ENCODE measurements around the gene GAN. TPM values are rescaled to one million over a fixed set of nuclear protein-coding genes. Genes with fewer than 3 reads are reported as not detected.

GAN gene
- total RNA-seq, 6 experiments from 2014 or later, result 5.6 to 8.6 (median 6.2) TPM

GRCh38 chr16:81378049-81378448, 63.3 kb downstream of the GAN start:
- DNase-seq, result no peak
- Mint-ChIP-seq H3K27me3 (ENCODE audit: insufficient read depth) (no peaks in the 10 kb centered on the region), H3K36me3 (ENCODE audit: low read depth) (0 out of 2 replicates have a peak, but pooled peaks cover 9% of the 10 kb centered on the region), H3K9me3 (no peaks in the 10 kb centered on the region), H3K4me3 (no peak overlapping the region), H3K27ac (no peak overlapping the region), H3K4me1 (ENCODE audit: low read depth) (no peaks in the 10 kb centered on the region)
- TF ChIP-seq CTCF (IDR thresholded peaks at IDR 0.05), result no peak

GRCh38 chr16:81380932-81381331, 66.2 kb downstream of the GAN start:
- H3K4me3 Mint-ChIP-seq, result no peak overlapping the region
- TF ChIP-seq CTCF (IDR thresholded peaks at IDR 0.05), result no peak
- no peaks in the 10 kb centered on the region for H3K27me3 Mint-ChIP-seq (ENCODE audit: insufficient read depth)

GRCh38 chr16:81384006-81384405, 69.2 kb downstream of the GAN start:
- Mint-ChIP-seq H3K4me1 (ENCODE audit: low read depth) (no peaks in the 10 kb centered on the region), H3K4me3 (no peak overlapping the region), H3K9me3 (no peaks in the 10 kb centered on the region), H3K27ac (no peak overlapping the region), H3K27me3 (ENCODE audit: insufficient read depth) (no peaks in the 10 kb centered on the region), H3K36me3 (ENCODE audit: low read depth) (no peaks in the 10 kb centered on the region)
- no peak for DNase-seq
- no peak for TF ChIP-seq CTCF (IDR thresholded peaks at IDR 0.05)

More at GRCh38 chr16:81380932-81381331, 66.2 kb downstream of the GAN start:
- DNase-seq, result no peak
- 0 out of 2 replicates have a peak, but pooled peaks cover 9% of the 10 kb centered on the region for H3K36me3 Mint-ChIP-seq (ENCODE audit: low read depth)
- no peak overlapping the region for H3K27ac Mint-ChIP-seq
- H3K4me1 Mint-ChIP-seq (ENCODE audit: low read depth), result no peaks in the 10 kb centered on the region
- no peaks in the 10 kb centered on the region for H3K9me3 Mint-ChIP-seq

- no peak overlapping the region for H3K27ac Mint-ChIP-seq
- H3K4me1 Mint-ChIP-seq (ENCODE audit: low read depth), result no peaks in the 10 kb centered on the region
- TF ChIP-seq CTCF (IDR thresholded peaks at IDR 0.05), result no peak
- no peaks in the 10 kb centered on the region for H3K36me3 Mint-ChIP-seq (ENCODE audit: low read depth)
- H3K4me3 Mint-ChIP-seq, result no peak overlapping the region
- DNase-seq, result no peak
- no peaks in the 10 kb centered on the region for H3K27me3 Mint-ChIP-seq (ENCODE audit: insufficient read depth)
- no peaks in the 10 kb centered on the region for H3K9me3 Mint-ChIP-seq
Observed at GRCh38 chr16:81385031-81385756, 70.4 kb downstream of the GAN start.

- H3K27ac Mint-ChIP-seq, result no peak overlapping the region
- no peak for DNase-seq
- no peak for TF ChIP-seq CTCF (IDR thresholded peaks at IDR 0.05)
- H3K36me3 Mint-ChIP-seq (ENCODE audit: low read depth), result peaks cover 10% of the 10 kb centered on the region
- no peaks in the 10 kb centered on the region for H3K27me3 Mint-ChIP-seq (ENCODE audit: insufficient read depth)
- H3K4me3 Mint-ChIP-seq, result no peak overlapping the region
- H3K4me1 Mint-ChIP-seq (ENCODE audit: low read depth), result no peaks in the 10 kb centered on the region
- no peaks in the 10 kb centered on the region for H3K9me3 Mint-ChIP-seq
Observed at GRCh38 chr16:81388357-81388756, 73.6 kb downstream of the GAN start.
